Neuronal stem cell (in vitro differentiated cells): ENCODE results near the gene PRR12.
A peak's percentile ranks its signal among the peaks of the same experiment; 100 is the strongest.

Source experiments
- DNase-seq: peaks from one replicate; pipeline ENCODE4 v3.0.0-alpha.2; 2013; ENCODE audit warnings: low spot score
- H2AFZ ChIP-seq: one replicate; pipeline ENCODE4 v1.6.1; 2013; ENCODE audit warnings: mild to moderate bottlenecking, low read length, inconsistent platforms
- H2AK5ac ChIP-seq: 2 replicates; pipeline ENCODE4 v1.6.1; 2013; ENCODE audit warnings: low read depth, mild to moderate bottlenecking, inconsistent platforms, low read length, moderate library complexity, mixed read lengths
- H2BK120ac ChIP-seq: 2 replicates; pipeline ENCODE4 v1.6.1; 2013; ENCODE audit warnings: low read depth, mild to moderate bottlenecking, inconsistent platforms, low read length, moderate library complexity, mixed read lengths
- H2BK12ac ChIP-seq: one replicate; pipeline ENCODE4 v1.6.1; 2013; ENCODE audit warnings: low read length, inconsistent platforms
- H2BK15ac ChIP-seq: 2 replicates; pipeline ENCODE4 v1.6.1; 2013; ENCODE audit warnings: mild to moderate bottlenecking, low read length, inconsistent platforms, mixed read lengths
- H2BK5ac ChIP-seq: one replicate; pipeline ENCODE4 v1.6.1; 2013; ENCODE audit warnings: inconsistent platforms, mild to moderate bottlenecking, low read length, moderate library complexity
- H3K14ac ChIP-seq: one replicate; pipeline ENCODE4 v1.6.1; 2013; ENCODE audit warnings: low read length, inconsistent platforms
- H3K18ac ChIP-seq: 2 replicates; pipeline ENCODE4 v1.6.1; 2013; ENCODE audit warnings: low read length, inconsistent platforms
- H3K23ac ChIP-seq: 2 replicates; pipeline ENCODE4 v1.6.1; 2013; ENCODE audit warnings: low read depth, mild to moderate bottlenecking, mixed read lengths, low read length, inconsistent platforms; ENCODE audit not compliant: poor library complexity
- H3K27ac ChIP-seq: replicated peaks from 3 replicates; pipeline ENCODE4 v1.5.1; 2013; ENCODE audit warnings: low read length, inconsistent platforms
- H3K27me3 ChIP-seq, 3 experiments: 2 replicates each; pipeline ENCODE4 v1.6.1; 2013; ENCODE audit warnings: low read length in 3 of 3, mild to moderate bottlenecking in 2 of 3, inconsistent platforms in 1 of 3, low read depth in 1 of 3, mixed read lengths in 1 of 3, moderate library complexity in 1 of 3; ENCODE audit not compliant: control insufficient read depth in 3 of 3, insufficient read depth in 3 of 3
- H3K36me3 ChIP-seq, 2 donors: replicated peaks in 1 of 2; 2 replicates each; pipeline ENCODE4 v1.6.1; 2013; ENCODE audit warnings: low read length in 2 of 2; ENCODE audit not compliant: control insufficient read depth in 2 of 2, insufficient read depth in 2 of 2
- H3K4ac ChIP-seq: 2 replicates; pipeline ENCODE4 v1.6.1; 2013; ENCODE audit warnings: inconsistent platforms, mild to moderate bottlenecking, low read length, moderate library complexity
- H3K4me1 ChIP-seq, 2 donors: 1 replicate in 1 of 2; 2 replicates in 1 of 2; pipeline ENCODE4 v1.6.1; 2013; ENCODE audit warnings: low read length in 2 of 2, low read depth in 1 of 2; ENCODE audit not compliant: control insufficient read depth in 2 of 2, insufficient read depth in 1 of 2
- H3K4me2 ChIP-seq: one replicate; pipeline ENCODE4 v1.6.1; 2013; ENCODE audit warnings: mild to moderate bottlenecking, low read length, inconsistent platforms; ENCODE audit not compliant: insufficient read depth, poor library complexity, severe bottlenecking
- H3K4me3 ChIP-seq, 2 donors: 2 replicates each; pipeline ENCODE4 v1.5.1; 2013; ENCODE audit warnings: low read length in 2 of 2, mild to moderate bottlenecking in 2 of 2, inconsistent platforms in 1 of 2, moderate library complexity in 1 of 2
- H3K79me1 ChIP-seq: one replicate; pipeline ENCODE4 v1.6.1; 2013; ENCODE audit warnings: low read depth, mild to moderate bottlenecking, inconsistent platforms, low read length, moderate library complexity
- H3K9ac ChIP-seq: one replicate; pipeline ENCODE4 v1.6.1; 2013; ENCODE audit warnings: mild to moderate bottlenecking, low read depth, low read length, inconsistent platforms; ENCODE audit not compliant: poor library complexity
- H3K9me3 ChIP-seq, 2 donors: replicated peaks in 1 of 2; 2 replicates each; pipeline versions ENCODE3 to v1.6.1; 2013; ENCODE audit warnings: low read length in 2 of 2, mild to moderate bottlenecking in 2 of 2, inconsistent platforms in 1 of 2, low read depth in 1 of 2, mixed read lengths in 1 of 2, moderate library complexity in 1 of 2; ENCODE audit not compliant: control insufficient read depth in 2 of 2, insufficient read depth in 1 of 2
- H4K8ac ChIP-seq: one replicate; pipeline ENCODE4 v1.6.1; 2013; ENCODE audit warnings: low read depth, mild to moderate bottlenecking, inconsistent platforms, low read length, moderate library complexity
- H4K91ac ChIP-seq: one replicate; pipeline ENCODE4 v1.6.1; 2013; ENCODE audit warnings: low read length, low read depth, mild to moderate bottlenecking, inconsistent platforms; ENCODE audit not compliant: poor library complexity
- WGBS, 2 donors: extraction: QIAGEN DNeasy Blood & Tissue Kit; methylation state at CpG; one replicate each; pipeline ENCODE4 v1.1.7; 2013; ENCODE audit warnings: missing lambda C conversion rate in 2 of 2, mixed read lengths in 1 of 2; ENCODE audit not compliant: insufficient read length in 2 of 2, insufficient replicate concordance in 1 of 2; ENCODE audit errors: extremely low coverage in 2 of 2; 5-methylcytosine and 5-hydroxymethylcytosine counted together

Gene PRR12

DNA sequence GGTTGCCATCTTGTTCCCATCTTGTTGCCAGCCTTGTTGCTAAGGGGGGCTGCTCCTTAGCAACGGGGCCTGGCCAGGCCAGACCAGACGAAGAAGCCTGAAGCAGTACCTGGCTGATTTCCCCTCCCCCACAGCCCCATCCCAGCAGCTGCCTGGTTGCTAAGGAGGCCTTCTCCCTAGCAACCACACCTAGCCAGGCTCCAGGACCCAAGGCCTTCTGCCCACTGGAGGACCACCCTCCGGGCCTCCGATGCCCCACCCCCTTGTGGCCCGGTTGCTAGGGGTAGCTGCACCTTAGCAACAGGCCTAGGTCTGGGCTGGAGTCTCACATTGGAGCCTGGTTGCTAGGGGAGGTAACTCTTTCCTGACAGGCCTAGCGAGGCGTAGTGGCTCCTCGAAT lies 6.0 kb upstream of the PRR12 start:
- Histone ChIP-seq H2BK12ac (peak overlapping the region; percentile 14), H3K9me3 (no peaks in the 10 kb centered on the region), H4K8ac (peak overlapping the region; percentile 52), H3K27me3 (no peaks in the 10 kb centered on the region), H3K14ac (no peak overlapping the region), H3K79me1 (peaks cover 1% of the 10 kb centered on the region), H2AFZ (peak overlapping the region; percentile 69), H2BK5ac (peak overlapping the region; percentile 60), H3K4me2 (peak overlapping the region; percentile 14), H3K18ac (peak overlapping the region; percentile 87), H3K27ac (peak overlapping the region; percentile 37), H4K91ac (peak overlapping the region; percentile 38), H2BK15ac (peak overlapping the region; percentile 32), H3K4me3 (no peak overlapping the region), H3K9ac (peak overlapping the region; percentile 64), H3K23ac (no peak overlapping the region), H3K4me1 (peaks cover 8 to 13% of the 10 kb centered on the region in 2 donors), H2BK120ac (no peak overlapping the region), H3K4ac (no peak overlapping the region), H2AK5ac (peak overlapping the region; percentile 87), H3K36me3 (no peaks in the 10 kb centered on the region)
- DNase-seq: no peak
- no CpG with 5 or more reads among the region's 8 CpGs for WGBS, 2 donors

GRCh38 chr19:49587227-49587626 lies 3.8 kb upstream of the PRR12 start:
- WGBS, 2 donors: no CpG with 5 or more reads among the region's 8 CpGs
- Histone ChIP-seq H3K4me3 (no peak overlapping the region), H3K36me3 (no peaks in the 10 kb centered on the region), H3K4me2 (no peak overlapping the region), H2BK120ac (no peak overlapping the region), H2BK5ac (no peak overlapping the region), H2AK5ac (no peak overlapping the region), H3K9ac (no peak overlapping the region), H3K79me1 (peaks cover 9% of the 10 kb centered on the region), H4K8ac (no peak overlapping the region), H2AFZ (no peak overlapping the region), H3K27ac (no peak overlapping the region), H2BK15ac (no peak overlapping the region), H3K27me3 (no peaks in the 10 kb centered on the region), H3K14ac (no peak overlapping the region), H3K23ac (no peak overlapping the region), H4K91ac (no peak overlapping the region), H3K9me3 (no peaks in the 10 kb centered on the region), H3K4ac (no peak overlapping the region), H3K4me1 (peaks cover 8 to 13% of the 10 kb centered on the region in 2 donors), H2BK12ac (no peak overlapping the region), H3K18ac (no peak overlapping the region)
- no peak for DNase-seq

DNA sequence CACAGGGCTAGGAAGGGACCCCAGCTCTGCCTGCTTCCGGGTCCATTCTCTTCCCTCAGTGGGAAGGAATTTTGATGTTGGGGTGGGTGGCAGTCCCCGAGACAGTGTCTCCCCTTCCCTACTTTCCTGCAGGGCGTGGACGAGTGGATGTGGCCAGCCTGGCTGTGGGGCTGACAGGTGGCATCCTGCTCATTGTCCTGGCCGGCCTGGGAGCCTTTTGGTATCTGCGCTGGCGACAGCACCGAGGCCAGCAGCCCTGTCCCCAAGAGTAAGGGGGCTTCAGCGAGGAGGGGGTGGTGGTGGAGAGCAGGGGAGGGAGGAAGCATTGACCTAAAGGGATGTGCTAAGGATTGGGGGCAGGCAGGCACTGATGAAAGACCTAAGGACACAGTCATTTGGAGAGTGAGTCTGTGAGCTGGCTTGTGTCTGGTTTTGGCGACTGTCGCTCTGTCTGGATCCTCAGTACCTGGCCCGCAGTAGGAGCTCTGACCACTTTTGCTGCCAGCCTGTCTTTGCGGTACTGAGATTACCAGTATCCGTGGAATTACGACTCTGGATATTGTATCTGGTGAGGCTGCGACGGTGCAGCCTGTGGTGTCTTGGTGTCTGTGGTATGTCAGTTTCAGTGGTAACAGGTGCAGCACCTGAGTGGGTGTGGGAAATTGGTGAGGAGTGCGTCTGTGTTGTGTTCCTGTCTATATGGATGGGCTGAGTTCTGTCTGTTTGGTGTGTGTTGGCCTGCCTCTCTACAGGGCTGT lies 2.4 kb upstream of the PRR12 start:
- Histone ChIP-seq H3K9ac (peak overlapping the region; percentile 70), H2BK15ac (peak overlapping the region; percentile 97), H2AK5ac (peak overlapping the region; percentile 40), H3K79me1 (peaks cover 13% of the 10 kb centered on the region), H3K27ac (no peak overlapping the region), H3K4me2 (no peak overlapping the region), H4K8ac (no peak overlapping the region), H3K14ac (peak overlapping the region; percentile 59), H3K18ac (no peak overlapping the region), H3K4me3 (no peak overlapping the region), H3K4ac (no peak overlapping the region), H4K91ac (no peak overlapping the region), H2BK120ac (no peak overlapping the region), H2BK12ac (peak overlapping the region; percentile 63), H3K4me1 (peaks cover 13 to 17% of the 10 kb centered on the region in 2 donors), H3K9me3 (no peaks in the 10 kb centered on the region), H2AFZ (peak overlapping the region; percentile 23), H3K36me3 (peaks cover 0 to 1% of the 10 kb centered on the region in 2 donors), H3K27me3 (no peaks in the 10 kb centered on the region), H2BK5ac (peak overlapping the region; percentile 95), H3K23ac (peak overlapping the region; percentile 89)
- WGBS, 2 donors: no CpG with 5 or more reads among the region's 18 CpGs
- no peak for DNase-seq

DNA sequence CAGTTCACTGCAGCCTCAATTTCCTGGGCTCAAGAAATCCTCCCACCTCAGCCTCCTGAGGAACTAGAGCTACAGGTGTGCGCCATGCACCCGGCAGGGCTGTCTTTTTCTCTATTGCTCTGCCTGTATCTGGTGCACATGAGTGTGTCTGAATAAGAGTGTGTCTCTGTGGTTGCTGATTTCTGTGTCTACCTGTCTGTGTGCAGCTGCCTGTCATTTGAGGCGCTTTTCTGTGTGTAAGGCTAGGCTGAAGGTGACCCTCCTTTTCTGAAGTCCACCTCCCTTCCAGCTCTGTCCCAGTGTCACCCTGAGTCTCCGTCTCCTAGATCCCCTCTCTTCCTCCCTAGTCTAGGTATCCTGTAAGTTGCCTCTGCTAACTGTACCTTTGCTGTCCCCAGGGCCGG lies 1.5 kb upstream of the PRR12 start:
- Histone ChIP-seq H2BK12ac (no peak overlapping the region), H2BK120ac (no peak overlapping the region), H3K27me3 (no peaks in the 10 kb centered on the region), H3K36me3 (peaks cover 7 to 11% of the 10 kb centered on the region in 2 donors), H3K79me1 (peaks cover 18% of the 10 kb centered on the region), H3K4me3 (no peak overlapping the region), H3K4me2 (no peak overlapping the region), H3K4ac (no peak overlapping the region), H4K91ac (no peak overlapping the region), H2BK5ac (no peak overlapping the region), H2BK15ac (peak overlapping the region; percentile 94), H3K9me3 (no peaks in the 10 kb centered on the region), H2AFZ (peak overlapping the region; percentile 16), H3K9ac (peak overlapping the region; percentile 12), H3K23ac (no peak overlapping the region), H4K8ac (no peak overlapping the region), H3K27ac (peak overlapping the region; percentile 42), H3K18ac (peak overlapping the region; percentile 76), H3K14ac (no peak overlapping the region), H2AK5ac (peak overlapping the region; percentile 95), H3K4me1 (peaks cover 16 to 22% of the 10 kb centered on the region in 2 donors)
- no CpG with 5 or more reads among the region's 5 CpGs for WGBS, 2 donors
- no peak for DNase-seq
